ENCODE results near the gene NUDT8.

Gene NUDT8, protein sequence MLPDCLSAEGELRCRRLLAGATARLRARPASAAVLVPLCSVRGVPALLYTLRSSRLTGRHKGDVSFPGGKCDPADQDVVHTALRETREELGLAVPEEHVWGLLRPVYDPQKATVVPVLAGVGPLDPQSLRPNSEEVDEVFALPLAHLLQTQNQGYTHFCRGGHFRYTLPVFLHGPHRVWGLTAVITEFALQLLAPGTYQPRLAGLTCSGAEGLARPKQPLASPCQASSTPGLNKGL

GRCh38 chr11:67629386-67630227 lies at the start of gene NUDT8:
TSS of gene NUDT8 (minus strand) at chr11:67629937. CDS start at chr11:67629911, 26 bp downstream.
- no peak for DNase-seq (ENCODE audit: low read depth, low spot score)
- no peak for TF ChIP-seq POLR2AphosphoS5 (IDR thresholded peaks at IDR 0.05; ENCODE audit: borderline replicate concordance, low read depth, low read length)
- no peak for TF ChIP-seq EZH2 (IDR thresholded peaks at IDR 0.05)
- no peak for TF ChIP-seq FOXP2 (optimal IDR thresholded peaks at IDR 0.05; ENCODE audit: control extremely low read depth, extremely low read length, insufficient read depth)
- H3K4me3 ChIP-seq = peak within 1 kb of the TSS; percentile 89

DNA sequence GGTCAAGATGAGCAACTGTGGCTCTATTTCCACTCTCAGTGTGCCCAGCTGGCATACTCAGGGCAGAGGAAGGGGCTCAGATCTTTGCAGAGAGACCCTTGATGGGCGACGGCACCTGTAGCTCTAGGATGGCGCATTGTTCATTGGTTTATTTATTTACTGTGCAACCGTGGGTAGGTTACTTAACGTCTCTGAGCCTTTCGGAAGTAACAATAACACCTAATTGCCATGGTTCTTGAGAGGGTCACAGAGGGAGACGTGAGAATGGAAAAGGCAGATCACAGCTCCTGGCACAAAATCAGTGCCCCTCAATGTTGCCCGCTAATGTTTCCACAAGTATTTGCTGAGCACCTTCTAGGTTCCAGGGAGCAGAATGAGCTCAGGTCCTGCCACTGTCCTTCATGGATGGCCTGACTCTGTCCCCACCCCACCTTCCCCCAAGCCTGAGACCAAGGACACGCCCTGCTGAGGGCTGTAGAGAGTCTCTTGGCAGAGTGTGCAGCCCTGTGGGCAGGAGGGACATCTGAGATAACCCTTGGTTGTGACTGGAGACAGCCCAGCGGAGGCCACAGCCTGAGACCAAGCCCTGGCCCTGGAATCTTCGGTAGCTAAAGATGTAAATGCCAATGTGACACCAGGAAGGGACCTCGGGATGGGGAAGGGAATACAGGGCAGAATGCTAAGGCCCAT lies 45.5 kb upstream of the NUDT8 start:
- H3K9ac ChIP-seq (ENCODE audit: insufficient read length) = no peak overlapping the region
- TF ChIP-seq FOXP2 (optimal IDR thresholded peaks at IDR 0.05; ENCODE audit: control extremely low read depth, extremely low read length, insufficient read depth) (no peak), POLR2AphosphoS5 (IDR thresholded peaks at IDR 0.05; ENCODE audit: borderline replicate concordance, low read depth, low read length) (no peak), EZH2 (IDR thresholded peaks at IDR 0.05) (no peak)
- H3K27ac ChIP-seq = no peak overlapping the region

More at GRCh38 chr11:67629386-67630227, at the start of gene NUDT8:
- H3K9me3 ChIP-seq (ENCODE audit: low read depth, low read length) = no peaks in the 10 kb centered on the region
- peak within 1 kb of the TSS; percentile 71 for H3K9ac ChIP-seq (ENCODE audit: insufficient read length)
- H3K27ac ChIP-seq = no peak within 1 kb of the TSS
- H3K36me3 ChIP-seq (ENCODE audit: insufficient read depth, low read length) = no peaks in the 10 kb centered on the region

GRCh38 chr11:67674442-67674871 lies 44.7 kb upstream of the NUDT8 start, which contains the start of gene ALDH3B2:
TSS of gene ALDH3B2 (minus strand) at chr11:67674623. CDS start at chr11:67666935, 7,688 bp downstream.
- no peaks in the 10 kb centered on the region for H3K9me3 ChIP-seq (ENCODE audit: low read depth, low read length)
- peak; percentile 18 for TF ChIP-seq EZH2 (IDR thresholded peaks at IDR 0.05)
- no peak for TF ChIP-seq FOXP2 (optimal IDR thresholded peaks at IDR 0.05; ENCODE audit: control extremely low read depth, extremely low read length, insufficient read depth)
- H3K27ac ChIP-seq = no peak within 1 kb of the TSS
- H3K9ac ChIP-seq (ENCODE audit: insufficient read length) = no peak within 1 kb of the TSS
- H3K36me3 ChIP-seq (ENCODE audit: insufficient read depth, low read length) = no peaks in the 10 kb centered on the region
- DNase-seq (ENCODE audit: low read depth, low spot score) = no peak
- no peak within 1 kb of the TSS for H3K4me3 ChIP-seq

More for the DNA sequence above, 45.5 kb upstream of the NUDT8 start:
- DNase-seq (ENCODE audit: low read depth, low spot score) = no peak
- Histone ChIP-seq H3K4me3 (no peak overlapping the region), H3K9me3 (ENCODE audit: low read depth, low read length) (no peaks in the 10 kb centered on the region), H3K36me3 (ENCODE audit: insufficient read depth, low read length) (no peaks in the 10 kb centered on the region)

GRCh38 chr11:67673902-67674301 lies 44.2 kb upstream of the NUDT8 start:
- TF ChIP-seq FOXP2 (optimal IDR thresholded peaks at IDR 0.05; ENCODE audit: control extremely low read depth, extremely low read length, insufficient read depth) = no peak
- no peak for TF ChIP-seq POLR2AphosphoS5 (IDR thresholded peaks at IDR 0.05; ENCODE audit: borderline replicate concordance, low read depth, low read length)
- peak; percentile 52 for TF ChIP-seq EZH2 (IDR thresholded peaks at IDR 0.05)
- Histone ChIP-seq H3K4me3 (no peak overlapping the region), H3K36me3 (ENCODE audit: insufficient read depth, low read length) (no peaks in the 10 kb centered on the region), H3K9ac (ENCODE audit: insufficient read length) (no peak overlapping the region), H3K9me3 (ENCODE audit: low read depth, low read length) (no peaks in the 10 kb centered on the region), H3K27ac (no peak overlapping the region)
- DNase-seq (ENCODE audit: low read depth, low spot score) = no peak

GRCh38 chr11:67673358-67673757 lies 43.6 kb upstream of the NUDT8 start:
- Histone ChIP-seq H3K9ac (ENCODE audit: insufficient read length) (no peak overlapping the region), H3K36me3 (ENCODE audit: insufficient read depth, low read length) (no peaks in the 10 kb centered on the region), H3K27ac (no peak overlapping the region), H3K4me3 (no peak overlapping the region), H3K9me3 (ENCODE audit: low read depth, low read length) (no peaks in the 10 kb centered on the region)
- no peak for TF ChIP-seq FOXP2 (optimal IDR thresholded peaks at IDR 0.05; ENCODE audit: control extremely low read depth, extremely low read length, insufficient read depth)
- no peak for TF ChIP-seq POLR2AphosphoS5 (IDR thresholded peaks at IDR 0.05; ENCODE audit: borderline replicate concordance, low read depth, low read length)
- no peak for TF ChIP-seq EZH2 (IDR thresholded peaks at IDR 0.05)
- DNase-seq (ENCODE audit: low read depth, low spot score) = no peak

DNA sequence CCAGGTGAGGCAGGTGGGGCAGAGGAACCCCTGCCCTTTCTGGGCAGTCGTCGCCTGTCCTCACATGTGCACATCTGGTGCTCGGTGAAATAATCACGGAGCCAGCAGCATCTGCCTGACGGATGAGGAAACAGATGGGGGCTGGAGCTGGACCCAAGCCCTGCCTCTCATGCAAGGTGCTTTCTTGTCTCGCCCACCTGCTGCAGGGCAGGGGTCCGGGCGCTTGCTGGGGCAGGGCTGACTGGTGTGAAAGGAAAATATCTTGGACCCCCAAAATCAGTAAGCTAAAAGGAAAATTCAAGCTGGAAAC lies 41.4 kb upstream of the NUDT8 start:
- Histone ChIP-seq H3K27ac (no peak overlapping the region), H3K4me3 (no peak overlapping the region), H3K36me3 (ENCODE audit: insufficient read depth, low read length) (no peaks in the 10 kb centered on the region), H3K9me3 (ENCODE audit: low read depth, low read length) (no peaks in the 10 kb centered on the region), H3K9ac (ENCODE audit: insufficient read length) (no peak overlapping the region)
- DNase-seq (ENCODE audit: low read depth, low spot score) = no peak
- TF ChIP-seq POLR2AphosphoS5 (IDR thresholded peaks at IDR 0.05; ENCODE audit: borderline replicate concordance, low read depth, low read length) (no peak), FOXP2 (optimal IDR thresholded peaks at IDR 0.05; ENCODE audit: control extremely low read depth, extremely low read length, insufficient read depth) (no peak), EZH2 (IDR thresholded peaks at IDR 0.05) (no peak)

GRCh38 chr11:67670316-67671210 lies 40.8 kb upstream of the NUDT8 start:
- no peak overlapping the region for H3K9ac ChIP-seq (ENCODE audit: insufficient read length)
- H3K9me3 ChIP-seq (ENCODE audit: low read depth, low read length) = no peaks in the 10 kb centered on the region
- H3K27ac ChIP-seq = no peak overlapping the region
- H3K36me3 ChIP-seq (ENCODE audit: insufficient read depth, low read length) = no peaks in the 10 kb centered on the region
- H3K4me3 ChIP-seq = no peak overlapping the region
- TF ChIP-seq EZH2 (IDR thresholded peaks at IDR 0.05) = no peak
- no peak for TF ChIP-seq POLR2AphosphoS5 (IDR thresholded peaks at IDR 0.05; ENCODE audit: borderline replicate concordance, low read depth, low read length)
- TF ChIP-seq FOXP2 (optimal IDR thresholded peaks at IDR 0.05; ENCODE audit: control extremely low read depth, extremely low read length, insufficient read depth) = no peak
- no peak for DNase-seq (ENCODE audit: low read depth, low spot score)
